Measurements from ENCODE around the gene CCDC60. TPM values are rescaled to one million over a fixed set of nuclear protein-coding genes. Genes with fewer than 3 reads are reported as not detected.

CCDC60 gene
- total and polyA plus RNA-seq, 10 of the 15 experiments (the other 5 are each of a cell fraction or from before 2014, with no cell fraction given), result 0.19 TPM; not detected in 9

- no peak for TF ChIP-seq HCFC1 (IDR thresholded peaks at IDR 0.05; ENCODE audit: low read length)
- no peak for TF ChIP-seq RELA (IDR thresholded peaks at IDR 0.05; ENCODE audit: borderline replicate concordance, partially characterized antibody)
- no peak for TF ChIP-seq TCF3 (IDR thresholded peaks at IDR 0.05; ENCODE audit: borderline replicate concordance, insufficient read depth, low read depth, low read length)
- no peak for TF ChIP-seq CHD4 (IDR thresholded peaks at IDR 0.05)
- TF ChIP-seq ESRRA (IDR thresholded peaks at IDR 0.05; ENCODE audit: low read length), result no peak
These were observed 8.6 kb downstream of the CCDC60 start (continued) for GRCh38 chr12:119343130-119343529.

GRCh38 chr12:119354172-119354571 is 19.6 kb downstream of the CCDC60 start:
- H3K9ac ChIP-seq (ENCODE audit: control insufficient read depth, insufficient read depth, low read length), result no peak overlapping the region
- intact Hi-C loops (cut with micrococcal nuclease; ENCODE audit: unreplicated experiment), result no loop called here
- in situ Hi-C loops (cut with MboI), result no loop called here
- no peaks in the 10 kb centered on the region for H3K36me3 ChIP-seq (ENCODE audit: control insufficient read depth in 2 of 2, insufficient read depth in 2 of 2, low read length in 1 of 2)
- 13% methylated on average over 4 of the region's 4 CpGs for WGBS (ENCODE audit: insufficient coverage, insufficient replicate concordance, low lambda C conversion rate, missing lambda C conversion rate)
- FAIRE-seq (no peak), DNase-seq (ENCODE audit: low read depth, low spot score) (no peak), ATAC-seq (no peak)
- no peaks in the 10 kb centered on the region; the same call in 2 of the 3 replicates for H3K9me3 ChIP-seq (replicated peaks; ENCODE audit: control insufficient read depth, insufficient read depth, low read length)
- H4K20me1 ChIP-seq (ENCODE audit: control insufficient read depth, insufficient read depth), result no peaks in the 10 kb centered on the region
- no peak overlapping the region for H3K4me2 ChIP-seq (ENCODE audit: control insufficient read depth, insufficient read depth)
- BruUV-seq (replicated peaks), result no TSS peak
- H3K4me3 ChIP-seq, result no peak overlapping the region
- H3K27ac ChIP-seq (ENCODE audit: control insufficient read depth, insufficient read depth), result no peak overlapping the region
- TF ChIP-seq BCL11A (IDR thresholded peaks at IDR 0.05; ENCODE audit: low read depth, low read length) (no peak), NKRF (conservative IDR thresholded peaks at IDR 0.05) (no peak), RELA (IDR thresholded peaks at IDR 0.05; ENCODE audit: borderline replicate concordance, partially characterized antibody) (no peak), FOS (IDR thresholded peaks at IDR 0.05; ENCODE audit: borderline replicate concordance, extremely low read depth, insufficient read length) (no peak), RAD51 (IDR thresholded peaks at IDR 0.05) (no peak), SMARCA5 (IDR thresholded peaks at IDR 0.05) (no peak), RBBP5 (conservative IDR thresholded peaks at IDR 0.05) (no peak), ZNF622 (IDR thresholded peaks at IDR 0.05) (no peak), SUZ12 (IDR thresholded peaks at IDR 0.05; ENCODE audit: unreplicated experiment) (no peak), GATAD2B (conservative IDR thresholded peaks at IDR 0.05; ENCODE audit: low read depth) (no peak), KDM1A (IDR thresholded peaks at IDR 0.05; ENCODE audit: borderline replicate concordance) (no peak), EED (IDR thresholded peaks at IDR 0.05; ENCODE audit: low read depth) (no peak), BMI1 (IDR thresholded peaks at IDR 0.05; ENCODE audit: borderline replicate concordance) (no peak), DPF2 (IDR thresholded peaks at IDR 0.05) (no peak), ATF7 (IDR thresholded peaks at IDR 0.05; ENCODE audit: low read depth) (no peak)
- TF ChIP-seq, protein P1, sequence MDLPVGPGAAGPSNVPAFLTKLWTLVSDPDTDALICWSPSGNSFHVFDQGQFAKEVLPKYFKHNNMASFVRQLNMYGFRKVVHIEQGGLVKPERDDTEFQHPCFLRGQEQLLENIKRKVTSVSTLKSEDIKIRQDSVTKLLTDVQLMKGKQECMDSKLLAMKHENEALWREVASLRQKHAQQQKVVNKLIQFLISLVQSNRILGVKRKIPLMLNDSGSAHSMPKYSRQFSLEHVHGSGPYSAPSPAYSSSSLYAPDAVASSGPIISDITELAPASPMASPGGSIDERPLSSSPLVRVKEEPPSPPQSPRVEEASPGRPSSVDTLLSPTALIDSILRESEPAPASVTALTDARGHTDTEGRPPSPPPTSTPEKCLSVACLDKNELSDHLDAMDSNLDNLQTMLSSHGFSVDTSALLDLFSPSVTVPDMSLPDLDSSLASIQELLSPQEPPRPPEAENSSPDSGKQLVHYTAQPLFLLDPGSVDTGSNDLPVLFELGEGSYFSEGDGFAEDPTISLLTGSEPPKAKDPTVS (IDR thresholded peaks at IDR 0.05; ENCODE audit: low read depth, low read length), result no peak
- POLR2A ChIA-PET, result no interaction called here
- no peak overlapping the region for H2AFZ ChIP-seq (ENCODE audit: control insufficient read depth, low read depth, low read length)
- no peaks in the 10 kb centered on the region for H3K4me1 ChIP-seq (ENCODE audit: control insufficient read depth, insufficient read depth, low read length)
- SMC1A ChIA-PET (ENCODE audit: uncharacterized antibody, unreplicated experiment), result interaction anchor here (0.5 kb wide), 1 partner anchor 1308 kb away, joined by 3 read pairs; no protein-coding TSS in a partner anchor
- RAD21 ChIA-PET (ENCODE audit: unreplicated experiment), result no interaction called here
- no peaks in the 10 kb centered on the region for H3K27me3 ChIP-seq (replicated peaks in 1 of 2; ENCODE audit: control insufficient read depth in 2 of 2, insufficient read depth in 2 of 2, low read length in 1 of 2)
- CTCF ChIA-PET, result interaction anchor here (1.6 kb wide), 1 partner anchor 60 kb away, joined by 6 read pairs; no protein-coding TSS in a partner anchor
- H3K79me2 ChIP-seq (ENCODE audit: control insufficient read depth, insufficient read depth, low read length), result no peaks in the 10 kb centered on the region

Measured in GM12878 (cell line).